Fibroblast of lung (primary cell): ENCODE results near the gene CSNK1E. TPM values are rescaled to one million over a fixed set of nuclear protein-coding genes. Genes with fewer than 3 reads are reported as not detected.
"Not testable (repeated sequence)": the region's sequence is repeated elsewhere in the genome, so short reads cannot be mapped to it uniquely, and the experiment has no call there.

ENCODE experiments used
- DNase-seq, 2 donors: peaks; one replicate each; pipeline versions ENCODE4 v3.0.0 to v3.0.0-alpha.2; 2010; ENCODE audit warnings: low read depth in 2 of 2
- H2AFZ ChIP-seq: 2 replicates; pipeline ENCODE4 v1.5.1; 2012; ENCODE audit warnings: low read length, control low read depth, inconsistent platforms
- H3K27ac ChIP-seq: 2 replicates; pipeline ENCODE4 v1.5.1; 2011; ENCODE audit warnings: low read length, control low read depth; ENCODE audit not compliant: insufficient read depth
- H3K27me3 ChIP-seq: 2 replicates; pipeline ENCODE4 v1.5.1; 2011; ENCODE audit warnings: mild to moderate bottlenecking, low read length; ENCODE audit not compliant: control insufficient read depth, insufficient read depth
- H3K36me3 ChIP-seq: 2 replicates; pipeline ENCODE4 v1.5.1; 2011; ENCODE audit warnings: low read length; ENCODE audit not compliant: control insufficient read depth, insufficient read depth
- H3K4me1 ChIP-seq: 2 replicates; pipeline ENCODE4 v1.5.1; 2011; ENCODE audit warnings: low read length; ENCODE audit not compliant: control insufficient read depth, insufficient read depth; ENCODE audit errors: extremely low read depth
- H3K4me2 ChIP-seq: 2 replicates; pipeline ENCODE4 v1.5.1; 2011; ENCODE audit warnings: low read length, control low read depth; ENCODE audit not compliant: insufficient read depth; ENCODE audit errors: extremely low read depth
- H3K4me3 ChIP-seq, 4 experiments: fragments of 200-600 bp in 1 of 4; sonication (generic) in 1 of 4; replicated peaks in 1 of 4; 2 replicates each; pipeline ENCODE4 v1.5.1; 2011 to 2016; ENCODE audit warnings: low read length in 4 of 4, low read depth in 3 of 4, mild to moderate bottlenecking in 3 of 4, control low read depth in 2 of 4, inconsistent platforms in 1 of 4, mixed read lengths in 1 of 4; ENCODE audit not compliant: insufficient read depth in 1 of 4; ENCODE audit errors: control extremely low read depth in 1 of 4
- H3K79me2 ChIP-seq: 2 replicates; pipeline ENCODE4 v1.5.1; 2012; ENCODE audit warnings: mild to moderate bottlenecking, low read length, inconsistent platforms; ENCODE audit not compliant: control insufficient read depth, insufficient read depth
- H3K9ac ChIP-seq: 2 replicates; pipeline ENCODE4 v1.5.1; 2011; ENCODE audit warnings: mild to moderate bottlenecking, low read length, control low read depth; ENCODE audit not compliant: insufficient read depth
- H3K9me3 ChIP-seq: 2 replicates; pipeline ENCODE4 v1.5.1; 2012; ENCODE audit warnings: low read depth, low read length; ENCODE audit not compliant: control insufficient read depth, insufficient read depth
- H4K20me1 ChIP-seq: 2 replicates; pipeline ENCODE4 v1.5.1; 2011; ENCODE audit warnings: low read length; ENCODE audit not compliant: control insufficient read depth, insufficient read depth; ENCODE audit errors: extremely low read depth
- CTCF ChIP-seq, 2 donors: IDR thresholded peaks in 1 of 2; conservative IDR thresholded peaks in 1 of 2; 1 replicate in 1 of 2; 2 replicates in 1 of 2; pipeline ENCODE4 v1.5.1; 2011 to 2012; ENCODE audit warnings: low read length in 2 of 2, control low read depth in 1 of 2, inconsistent platforms in 1 of 2, low read depth in 1 of 2, mild to moderate bottlenecking in 1 of 2
- EZH2 ChIP-seq: IDR thresholded peaks from 2 replicates; pipeline ENCODE4 v1.5.1; 2012; ENCODE audit warnings: low read length, control low read depth, mild to moderate bottlenecking; ENCODE audit errors: missing control alignments
- polyA minus RNA-seq: library from RNA; depleted of rRNA, polyadenylated mRNA; stranded (reverse); fragments of >200 nt; gene quantifications from 2 replicates; pipeline ENCODE4 v1.2.3, GENCODE V29; 2011; ENCODE audit warnings: low replicate concordance
- polyA plus RNA-seq, 2 donors: library from polyadenylated mRNA; depleted of rRNA in 1 of 2; stranded (reverse) in 1 of 2; unstranded in 1 of 2; fragments of >200 nt; gene quantifications; 2 replicates each; pipeline ENCODE4 v1.2.1, GENCODE V29; 2011 to 2012; ENCODE audit warnings: missing spikeins in 1 of 2
- total RNA-seq: library from RNA; depleted of rRNA; stranded (reverse); fragments of >200 nt; gene quantifications from 2 replicates; pipeline ENCODE4 v1.2.1, GENCODE V29; 2014

CSNK1E gene
- total RNA-seq (85.0 and 99.3 TPM in 2 replicates), polyA plus RNA-seq (121 and 145 TPM in 2 replicates), polyA minus RNA-seq (160 and 250 TPM in 2 replicates)
- polyA plus RNA-seq (2012) = 93.6 and 106 TPM in 2 replicates

- Histone ChIP-seq H3K9ac (peak within 1 kb of the TSS; percentile 92), H3K4me1 (peaks cover 28% of the 10 kb centered on the region), H2AFZ (peak within 1 kb of the TSS; percentile 68), H3K36me3 (peaks cover 3% of the 10 kb centered on the region), H3K4me2 (peak within 1 kb of the TSS; percentile 86), H3K4me3 (peak within 1 kb of the TSS; percentile 47 to 96 (median 77)), H3K27ac (peak within 1 kb of the TSS; percentile 94), H3K9me3 (no peaks in the 10 kb centered on the region), H3K27me3 (no peaks in the 10 kb centered on the region), H3K79me2 (peaks cover 41% of the 10 kb centered on the region), H4K20me1 (no peaks in the 10 kb centered on the region)
- TF ChIP-seq EZH2 (no peak), CTCF (conservative IDR thresholded peaks at IDR 0.05 in 1 of 2, IDR thresholded peaks at IDR 0.05 in 1 of 2; ENCODE audit: low read depth in 1 of 2, low read length in 2 of 2) (no peak)
- peak; percentile 59 for DNase-seq
Observed at GRCh38 chr22:38317122-38317994, at the start of gene CSNK1E. CSNK1E (minus strand) TSS chr22:38317433; CDS start chr22:38314157, 3,276 bp downstream.

- H3K27ac ChIP-seq, H3K79me2 ChIP-seq, H3K4me2 ChIP-seq, H2AFZ ChIP-seq, H4K20me1 ChIP-seq, DNase-seq, H3K36me3 ChIP-seq, H3K9me3 ChIP-seq, H3K9ac ChIP-seq, H3K4me1 ChIP-seq, H3K4me3 ChIP-seq, H3K27me3 ChIP-seq: not testable (repeated sequence)
Observed at GRCh38 chr22:38365829-38366228, 48.6 kb upstream of the CSNK1E start.

- not testable (repeated sequence) for H4K20me1 ChIP-seq, H3K9me3 ChIP-seq, H3K79me2 ChIP-seq, H3K4me2 ChIP-seq, DNase-seq, H3K27ac ChIP-seq, H3K27me3 ChIP-seq, H2AFZ ChIP-seq, H3K4me3 ChIP-seq, H3K4me1 ChIP-seq, H3K9ac ChIP-seq, H3K36me3 ChIP-seq
Observed at GRCh38 chr22:38365174-38365573, 47.9 kb upstream of the CSNK1E start.

- DNase-seq, H3K27me3 ChIP-seq, H3K27ac ChIP-seq, H2AFZ ChIP-seq, H3K36me3 ChIP-seq, H3K79me2 ChIP-seq, H3K4me2 ChIP-seq, H4K20me1 ChIP-seq, H3K4me3 ChIP-seq, H3K9me3 ChIP-seq, H3K4me1 ChIP-seq, H3K9ac ChIP-seq: not testable (repeated sequence)
Observed at GRCh38 chr22:38360560-38360959, 43.3 kb upstream of the CSNK1E start.

GRCh38 chr22:38359817-38360216, 42.6 kb upstream of the CSNK1E start:
- H3K9ac ChIP-seq, H3K79me2 ChIP-seq, H3K4me2 ChIP-seq, H3K36me3 ChIP-seq, H4K20me1 ChIP-seq, H3K9me3 ChIP-seq, H3K27ac ChIP-seq, H2AFZ ChIP-seq, H3K4me3 ChIP-seq, DNase-seq, H3K27me3 ChIP-seq, H3K4me1 ChIP-seq: not testable (repeated sequence)

- H4K20me1 ChIP-seq, H3K27ac ChIP-seq, DNase-seq, H3K9ac ChIP-seq, H3K4me3 ChIP-seq, H3K4me1 ChIP-seq, H3K4me2 ChIP-seq, H3K27me3 ChIP-seq, H3K9me3 ChIP-seq, H3K79me2 ChIP-seq, H3K36me3 ChIP-seq, H2AFZ ChIP-seq: not testable (repeated sequence)
Observed at GRCh38 chr22:38357971-38358370, 40.7 kb upstream of the CSNK1E start.
